Astrocyte (in vitro differentiated cells and primary cell): Measurements from ENCODE around the gene MED6.

Source experiments
- CTCF ChIP-seq: IDR thresholded peaks from 2 replicates; pipeline ENCODE4 v1.5.1; 2011; ENCODE audit warnings: low read depth, mild to moderate bottlenecking, inconsistent platforms, low read length, moderate library complexity; ENCODE audit not compliant: insufficient read depth
- EZH2 ChIP-seq: IDR thresholded peaks from 2 replicates; pipeline ENCODE4 v1.6.1; 2012; ENCODE audit warnings: mild to moderate bottlenecking, low read length, inconsistent platforms; ENCODE audit not compliant: insufficient read depth

- TF ChIP-seq CTCF = no peak
- no peak for TF ChIP-seq EZH2
Measured at GRCh38 chr14:70595443-70596185, 4.8 kb downstream of the MED6 start.
